NCI-H345 treated with DMSO at 0.1 percent for 48 hours (cell line): Measurements from ENCODE around the gene LYZL4.

Source experiments
- DNase-seq: peaks from one replicate; lab custom pipeline; 2025; ENCODE audit not compliant: unreplicated experiment; lab: John Stamatoyannopoulos, UW

The LYZL4 gene

GRCh38 chr3:42375121-42375800 lies 35.1 kb downstream of the LYZL4 start:
- DNase-seq, result no peak

GRCh38 chr3:42371776-42372175 lies 38.6 kb downstream of the LYZL4 start:
- no peak for DNase-seq

DNA sequence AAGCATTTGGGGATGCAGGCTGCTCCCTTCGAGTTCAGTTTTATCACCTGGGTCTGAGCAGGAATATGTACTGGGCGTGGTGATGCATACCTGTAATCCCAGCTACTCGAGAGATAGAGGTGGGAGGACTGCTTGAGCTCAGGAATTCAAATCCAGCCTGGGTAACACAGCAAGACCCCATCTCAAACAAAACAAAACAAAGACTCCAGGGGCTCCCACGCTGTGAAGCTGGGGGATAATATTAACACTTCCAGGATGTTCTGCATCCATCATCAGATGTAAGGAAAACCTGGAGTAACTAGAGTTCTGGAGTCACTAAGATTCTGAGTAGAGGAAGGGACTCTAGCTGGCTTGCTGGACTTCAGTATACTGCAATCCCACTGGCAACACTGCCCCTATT lies 40.6 kb downstream of the LYZL4 start:
- no peak for DNase-seq

- no peak for DNase-seq
These were observed 41.1 kb downstream of the LYZL4 start for GRCh38 chr3:42369304-42369703.

- no peak for DNase-seq
These were observed 41.5 kb downstream of the LYZL4 start for GRCh38 chr3:42368861-42369260.

DNA sequence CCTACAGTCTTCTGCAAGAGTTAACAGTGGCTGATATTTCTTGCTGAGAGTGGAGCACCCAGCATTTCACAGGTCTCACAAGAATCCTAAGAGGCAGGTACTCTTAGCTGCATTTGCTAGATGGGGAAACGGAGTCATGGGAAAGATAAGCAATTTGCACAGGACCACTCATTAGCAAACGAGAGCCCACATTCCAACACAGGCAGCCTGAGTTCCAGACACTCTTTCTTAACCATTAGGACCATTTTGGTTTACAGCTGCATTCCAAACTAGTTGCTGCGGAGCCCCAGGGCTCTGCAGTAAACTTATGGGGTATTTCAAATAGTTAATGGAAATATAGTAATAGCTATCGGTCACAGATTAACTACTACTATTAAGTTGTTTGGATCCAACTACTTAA lies 42.5 kb downstream of the LYZL4 start:
- DNase-seq, result no peak

- DNase-seq, result no peak
These were observed 43.9 kb downstream of the LYZL4 start for GRCh38 chr3:42366550-42366949.

- DNase-seq, result no peak
These were observed 53.1 kb downstream of the LYZL4 start for GRCh38 chr3:42357335-42357734.

GRCh38 chr3:42355612-42356011 lies 54.8 kb downstream of the LYZL4 start:
- DNase-seq, result no peak

- no peak for DNase-seq
These were observed 56.8 kb downstream of the LYZL4 start for GRCh38 chr3:42353631-42354030.

GRCh38 chr3:42351207-42351606 lies 59.2 kb downstream of the LYZL4 start:
- DNase-seq, result no peak

DNA sequence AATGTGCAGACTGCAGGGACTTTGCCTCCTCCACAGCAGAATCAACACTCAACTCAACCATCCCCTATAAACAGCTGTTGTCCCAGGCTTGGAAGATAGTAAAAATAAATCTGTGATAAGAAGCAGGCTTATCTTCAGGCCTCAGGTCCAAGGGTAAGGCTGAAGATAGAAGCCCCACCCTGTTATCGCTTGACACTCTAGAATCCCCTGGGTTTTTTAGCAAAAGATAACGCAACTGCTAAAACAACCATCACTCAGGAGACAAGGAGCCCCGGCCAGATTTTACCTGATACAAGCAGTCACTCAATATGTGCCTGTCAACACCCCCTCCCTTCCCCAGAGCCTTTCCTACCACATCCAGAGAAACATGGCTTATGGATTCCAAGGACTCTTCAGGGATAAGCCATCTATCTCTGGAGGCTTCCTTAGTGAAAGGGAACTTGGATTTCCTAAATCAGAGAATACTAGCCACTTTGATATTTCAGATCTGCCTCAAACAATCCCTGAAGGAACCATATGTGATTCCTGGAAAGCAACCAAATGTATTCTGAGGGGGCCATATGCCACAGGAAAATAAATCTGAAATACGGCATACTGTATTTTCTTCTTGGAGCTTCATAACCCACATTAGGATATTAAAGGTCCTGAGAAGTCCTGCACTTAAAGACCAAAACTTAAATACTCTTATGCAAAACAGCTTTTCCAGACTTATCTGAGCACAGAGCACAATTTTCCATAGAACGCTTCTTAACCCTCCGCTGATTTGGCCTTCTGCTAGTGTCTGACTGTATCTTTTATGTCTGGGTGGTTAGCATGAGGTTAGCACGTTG lies 60.4 kb downstream of the LYZL4 start:
- DNase-seq, result no peak

DNA sequence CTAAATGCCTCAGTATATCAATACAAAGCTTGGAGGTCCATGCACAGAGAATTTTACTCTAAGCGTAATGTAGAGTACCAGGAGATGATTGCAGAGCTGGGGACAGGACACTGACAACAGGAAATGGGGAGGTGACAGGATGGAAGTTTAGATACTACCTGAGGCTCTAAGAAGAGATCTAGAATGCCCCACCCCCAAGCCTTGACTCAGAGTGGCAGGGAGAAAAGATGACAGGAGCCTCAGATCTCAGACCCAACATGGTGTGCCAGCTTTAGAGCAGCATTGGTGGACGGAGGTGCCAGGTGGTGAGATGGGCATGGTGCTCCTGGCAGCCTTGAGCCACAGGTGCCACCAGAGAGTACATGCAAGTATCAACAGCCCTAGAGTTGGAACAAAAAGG lies 62.5 kb downstream of the LYZL4 start:
- no peak for DNase-seq
